C4-2B (cell line): ENCODE results near the gene TEAD3.

Experiments
- CTCF ChIP-seq: fragments of 450-650 bp; conservative IDR thresholded peaks from 2 replicates; pipeline ENCODE4 v1.5.1; 2017; ENCODE audit warnings: mild to moderate bottlenecking
- ZFX ChIP-seq: fragments of 450-650 bp; IDR thresholded peaks from 2 replicates; pipeline ENCODE4 v1.6.1; 2017

- TF ChIP-seq CTCF = no peak
- no peak for TF ChIP-seq ZFX
Observed at GRCh38 chr6:35441205-35441604, 55.7 kb downstream of the TEAD3 start.
